Measurements from ENCODE around the gene PNPT1.

PNPT1 gene

DNA sequence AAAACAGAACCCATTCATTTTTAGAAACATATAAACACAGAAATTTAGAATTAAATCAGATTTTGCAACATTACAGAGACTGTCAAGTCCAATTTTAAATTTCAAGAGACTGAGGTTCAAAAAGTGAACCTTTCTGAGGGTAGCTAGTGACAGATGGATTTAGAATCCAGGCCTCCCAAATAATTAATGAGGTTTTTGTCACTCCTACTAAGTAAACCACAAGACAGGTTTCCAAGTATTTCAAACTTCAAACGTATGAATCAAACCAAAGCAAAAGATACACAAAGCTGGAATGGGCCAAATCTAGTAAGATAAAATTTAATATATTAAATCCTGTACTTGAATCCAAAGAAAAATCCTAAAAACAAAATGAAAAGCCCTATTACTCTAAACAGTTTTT is 101.5 kb downstream of the PNPT1 start:
- DNase-seq = no peak

DNA sequence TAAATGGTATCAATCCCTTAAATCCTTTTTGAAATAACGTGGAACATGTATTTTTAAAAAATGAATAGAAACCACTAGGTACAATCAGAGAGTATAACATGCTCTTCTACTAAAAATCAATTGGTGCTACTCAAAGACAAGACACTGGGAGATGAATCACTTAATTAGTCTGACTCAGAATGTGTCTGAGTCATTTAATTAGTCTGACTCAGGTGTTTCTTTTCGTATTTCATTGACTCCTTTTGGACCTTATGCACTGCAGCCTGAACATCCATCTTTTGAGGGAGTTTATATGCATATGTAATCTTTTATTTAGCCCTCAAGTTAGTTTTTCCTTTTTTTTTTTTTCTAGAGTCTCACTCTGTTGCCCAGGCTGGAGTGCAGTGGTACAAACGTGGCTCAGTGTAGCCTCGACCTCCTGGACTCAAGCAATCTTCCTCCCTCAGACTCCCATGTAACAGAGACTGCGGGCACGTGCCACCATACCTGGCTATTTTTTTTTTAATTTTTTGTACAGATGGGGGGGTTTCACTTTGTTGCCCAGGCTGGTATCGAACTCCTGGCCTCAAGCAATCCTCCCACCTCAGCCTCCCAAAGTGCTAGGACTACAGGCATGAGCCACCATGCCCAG is 102.7 kb downstream of the PNPT1 start:
- DNase-seq = peak; percentile 85

DNA sequence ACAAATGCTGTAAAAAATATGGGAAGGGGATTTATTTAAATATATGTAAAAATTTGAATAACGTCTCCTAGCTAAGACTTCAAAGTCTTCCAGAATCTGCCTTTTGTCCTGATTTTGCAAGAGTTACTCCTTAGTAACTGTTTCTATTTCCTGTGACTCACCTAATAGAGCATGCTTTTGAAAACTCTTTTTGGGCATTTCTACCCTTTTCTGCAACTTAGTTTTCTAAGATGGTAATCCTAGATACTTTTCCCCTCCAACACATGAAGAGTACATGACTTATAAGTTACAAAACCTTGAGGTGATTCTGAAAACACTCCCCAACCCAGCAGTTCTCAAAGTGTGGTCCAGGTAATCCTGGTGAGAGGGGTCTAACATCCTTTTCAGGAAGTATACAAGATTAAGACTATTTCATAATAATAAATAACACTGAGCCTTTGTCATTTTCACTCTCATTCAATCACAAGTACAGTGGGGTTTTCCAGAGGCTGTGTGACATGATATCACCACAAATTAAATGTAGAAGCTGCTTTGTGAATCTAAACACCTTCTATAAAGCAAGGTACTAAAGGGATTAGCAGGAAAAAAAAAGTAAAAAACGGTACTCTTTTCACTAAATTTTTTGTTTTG is 108.1 kb downstream of the PNPT1 start:
- DNase-seq = peak; percentile 58
